ENCODE measurements around the gene UBE3A.

The UBE3A gene

GRCh38 chr15:25331404-25331803 is 107.4 kb downstream of the UBE3A start:
- DNase-seq (ENCODE audit: low spot score): no peak

GRCh38 chr15:25329696-25330095 is 109.1 kb downstream of the UBE3A start:
- no peak for DNase-seq (ENCODE audit: low spot score)

- DNase-seq (ENCODE audit: low spot score): no peak
Measured at GRCh38 chr15:25327686-25328085, 111.1 kb downstream of the UBE3A start.

- no peak for DNase-seq (ENCODE audit: low spot score)
Measured at GRCh38 chr15:25325187-25325586, 113.6 kb downstream of the UBE3A start.

GRCh38 chr15:25323420-25323819 is 115.4 kb downstream of the UBE3A start:
- no peak for DNase-seq (ENCODE audit: low spot score)

- no peak for DNase-seq (ENCODE audit: low spot score)
Measured at GRCh38 chr15:25287823-25288222, 151.0 kb downstream of the UBE3A start.

All from HuH-7 (cell line).